HG03066 (cell line): Measurements from ENCODE around the gene UNC45A.

ENCODE experiments used
- ATAC-seq: cut with Tn5 transposase; IDR thresholded peaks from one replicate; pipeline ENCODE4 v1.9.1; 2021; ENCODE audit warnings: low read depth; ENCODE audit not compliant: unreplicated experiment

UNC45A gene

DNA sequence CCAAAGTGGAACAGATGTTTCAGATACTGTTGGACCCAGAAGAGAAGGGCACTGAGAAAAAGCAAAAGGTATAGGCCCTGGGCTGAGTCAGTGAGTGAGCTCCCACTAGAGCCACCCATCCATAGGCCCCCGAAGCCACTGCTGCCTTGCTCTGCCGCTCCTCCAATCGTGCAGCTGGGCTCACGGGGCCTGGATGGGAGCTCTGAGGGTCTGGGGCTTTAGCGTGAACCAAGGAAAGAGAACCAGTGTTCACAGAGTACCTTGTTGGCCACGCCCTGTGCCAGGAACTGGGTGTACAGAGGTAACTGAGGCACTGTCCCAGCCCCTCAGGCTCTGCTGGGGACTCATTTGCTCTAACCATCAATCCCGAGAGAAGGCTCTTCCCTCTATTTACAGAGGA, 4.7 kb downstream of the UNC45A start:
- no peak for ATAC-seq

DNA sequence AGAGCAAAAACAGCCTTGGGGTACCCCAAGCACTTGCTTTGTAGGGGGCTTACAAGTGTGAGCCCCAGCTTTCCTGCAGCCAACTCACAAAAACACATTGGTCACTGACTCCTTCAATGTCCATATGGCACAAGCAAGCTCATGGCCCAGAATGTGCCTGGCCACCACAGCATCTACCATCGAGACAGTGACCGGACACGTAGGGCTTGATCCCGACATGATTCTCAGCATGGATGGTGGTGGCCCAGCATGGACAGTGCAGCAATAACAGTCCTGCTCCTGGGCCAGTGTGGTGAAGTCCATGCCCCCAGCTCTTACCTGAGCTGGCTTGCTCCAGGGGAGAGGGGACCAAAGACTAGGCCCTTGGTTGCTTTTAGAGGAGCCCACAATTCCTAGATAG, 6.0 kb downstream of the UNC45A start:
- no peak for ATAC-seq

DNA sequence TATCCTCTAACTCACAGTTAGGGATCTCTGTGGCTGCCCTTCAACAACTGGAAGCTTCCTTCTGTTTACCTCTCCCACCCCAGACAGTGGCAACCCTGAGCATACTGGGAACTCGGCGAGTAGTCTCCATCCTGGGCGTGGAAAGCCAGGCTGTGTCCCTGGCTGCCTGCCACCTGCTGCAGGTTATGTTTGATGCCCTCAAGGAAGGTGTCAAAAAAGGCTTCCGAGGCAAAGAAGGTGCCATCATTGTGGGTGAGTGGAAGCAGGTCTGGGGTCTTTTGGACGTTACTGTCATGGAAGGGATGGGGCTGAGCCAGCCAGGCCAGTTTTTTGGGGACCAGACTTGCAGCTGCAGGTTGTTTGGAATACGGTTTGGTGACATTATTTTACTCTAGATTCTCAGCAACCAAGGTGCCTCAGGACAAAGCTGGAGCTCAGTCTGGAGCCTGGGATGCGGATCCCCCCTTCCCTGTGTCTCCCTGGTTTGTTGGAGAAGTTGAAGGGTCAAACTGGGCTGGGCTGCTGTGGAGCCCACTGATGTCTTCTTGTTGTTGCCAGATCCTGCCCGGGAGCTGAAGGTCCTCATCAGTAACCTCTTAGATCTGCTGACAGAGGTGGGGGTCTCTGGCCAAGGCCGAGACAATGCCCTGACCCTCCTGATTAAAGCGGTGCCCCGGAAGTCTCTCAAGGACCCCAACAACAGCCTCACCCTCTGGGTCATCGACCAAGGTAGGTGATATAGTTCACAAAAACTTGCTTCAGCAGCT, 7.5 kb downstream of the UNC45A start:
- ATAC-seq: no peak

GRCh38 chr15:90945091-90945490, 10.0 kb downstream of the UNC45A start:
- no peak for ATAC-seq

GRCh38 chr15:90946538-90946937, 11.5 kb downstream of the UNC45A start:
- no peak for ATAC-seq

DNA sequence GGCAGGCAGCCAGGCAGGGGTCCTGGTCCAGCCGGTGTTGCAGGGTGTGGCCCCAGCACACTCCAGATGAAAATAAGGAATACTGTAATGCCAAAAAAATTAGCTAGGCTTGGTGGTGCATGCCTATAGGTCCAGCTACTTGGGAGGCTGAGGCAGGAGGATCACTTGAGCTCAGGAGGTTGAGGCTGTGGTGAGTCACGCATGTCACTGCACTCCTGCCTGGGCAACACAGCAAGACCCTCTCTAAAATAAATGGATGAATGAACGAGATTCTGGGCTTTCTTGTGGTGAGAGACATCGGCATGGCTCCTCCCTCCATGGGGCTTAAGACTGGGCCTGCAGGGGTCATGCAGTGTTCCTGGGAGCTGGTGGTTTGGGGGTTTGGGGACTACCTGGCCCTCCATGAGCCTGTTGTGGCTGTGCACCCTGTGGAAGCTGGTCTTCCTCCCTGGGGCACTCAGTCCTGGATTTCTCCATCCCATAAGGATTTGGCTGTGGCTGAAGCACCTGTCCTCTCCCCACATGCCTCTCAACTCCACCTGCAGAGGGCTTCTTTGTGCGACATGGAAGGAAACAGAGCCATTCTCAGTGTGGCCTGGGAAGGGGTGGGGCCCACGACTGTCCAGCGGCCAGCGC, 12.0 kb downstream of the UNC45A start:
- no peak for ATAC-seq

- ATAC-seq: no peak
These were observed 12.7 kb downstream of the UNC45A start for GRCh38 chr15:90947577-90948357.

GRCh38 chr15:90948506-90948905, 13.4 kb downstream of the UNC45A start:
- no peak for ATAC-seq

DNA sequence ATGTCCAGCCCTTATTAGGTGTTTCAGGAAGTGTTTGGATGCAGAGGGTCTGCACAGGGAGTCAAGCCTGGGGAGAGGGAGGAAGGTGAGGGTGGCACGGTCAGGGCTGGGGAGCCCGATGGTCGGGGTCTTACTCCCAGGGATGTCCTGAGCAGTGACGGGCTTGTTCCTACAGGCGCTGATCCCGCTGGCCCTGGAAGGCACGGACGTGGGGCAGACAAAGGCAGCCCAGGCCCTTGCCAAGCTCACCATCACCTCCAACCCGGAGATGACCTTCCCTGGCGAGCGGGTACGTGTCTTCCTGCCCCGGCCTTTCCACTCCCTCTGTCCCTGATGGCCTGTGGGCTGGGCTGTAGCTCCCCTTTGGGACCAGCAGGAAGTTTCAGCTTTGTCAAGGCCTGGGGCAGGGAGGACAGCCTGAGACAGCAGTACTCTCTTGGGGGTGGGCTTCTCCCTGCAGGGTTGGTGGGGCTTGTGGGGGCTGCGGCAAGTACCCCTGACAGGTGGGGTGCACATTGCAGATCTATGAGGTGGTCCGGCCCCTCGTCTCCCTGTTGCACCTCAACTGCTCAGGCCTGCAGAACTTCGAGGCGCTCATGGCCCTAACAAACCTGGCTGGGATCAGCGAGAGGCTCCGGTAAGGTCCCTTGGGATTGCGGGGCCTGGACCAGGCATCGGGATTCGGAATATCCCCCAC, 15.0 kb downstream of the UNC45A start:
- no peak for ATAC-seq

DNA sequence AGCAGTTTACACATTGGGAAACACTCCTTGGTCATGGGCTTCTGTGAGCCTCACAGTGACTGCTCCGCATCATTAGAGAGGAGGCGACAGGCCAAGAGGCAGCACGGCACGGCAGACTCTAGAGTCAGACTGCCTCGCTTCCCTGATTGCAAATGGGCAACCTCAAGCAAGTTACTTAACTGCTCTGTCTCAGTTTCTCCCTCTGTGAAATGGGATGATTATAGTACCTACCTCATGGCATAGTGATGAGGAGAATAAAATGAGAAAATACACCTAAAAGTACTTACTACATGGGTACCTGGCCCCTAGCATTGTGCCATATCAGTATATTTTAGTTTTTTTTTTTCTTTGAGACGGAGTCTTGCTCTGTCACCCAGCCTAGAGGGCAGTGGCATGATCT, 15.6 kb downstream of the UNC45A start:
- no peak for ATAC-seq

DNA sequence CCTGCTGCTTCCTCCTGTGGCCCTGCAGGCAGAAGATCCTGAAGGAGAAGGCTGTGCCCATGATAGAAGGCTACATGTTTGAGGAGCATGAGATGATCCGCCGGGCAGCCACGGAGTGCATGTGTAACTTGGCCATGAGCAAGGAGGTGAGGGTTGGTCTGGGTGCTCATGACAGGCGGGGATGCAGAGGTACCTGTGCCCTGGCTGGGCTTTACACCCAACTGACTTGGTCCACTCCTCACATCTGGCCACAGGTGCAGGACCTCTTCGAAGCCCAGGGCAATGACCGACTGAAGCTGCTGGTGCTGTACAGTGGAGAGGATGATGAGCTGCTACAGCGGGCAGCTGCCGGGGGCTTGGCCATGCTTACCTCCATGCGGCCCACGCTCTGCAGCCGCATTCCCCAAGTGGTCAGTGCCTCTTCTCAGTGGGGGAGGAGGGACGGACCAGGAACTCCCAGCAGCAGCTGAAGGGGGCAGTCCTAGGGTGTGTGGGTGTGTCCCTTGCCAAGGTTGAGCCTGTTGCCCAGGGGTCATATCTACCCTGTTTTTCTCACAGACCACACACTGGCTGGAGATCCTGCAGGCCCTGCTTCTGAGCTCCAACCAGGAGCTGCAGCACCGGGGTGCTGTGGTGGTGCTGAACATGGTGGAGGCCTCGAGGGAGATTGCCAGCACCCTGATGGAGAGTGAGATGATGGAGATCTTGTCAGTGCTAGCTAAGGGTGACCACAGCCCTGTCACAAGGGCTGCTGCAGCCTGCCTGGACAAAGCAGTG, 18.0 kb downstream of the UNC45A start:
- ATAC-seq: no peak

DNA sequence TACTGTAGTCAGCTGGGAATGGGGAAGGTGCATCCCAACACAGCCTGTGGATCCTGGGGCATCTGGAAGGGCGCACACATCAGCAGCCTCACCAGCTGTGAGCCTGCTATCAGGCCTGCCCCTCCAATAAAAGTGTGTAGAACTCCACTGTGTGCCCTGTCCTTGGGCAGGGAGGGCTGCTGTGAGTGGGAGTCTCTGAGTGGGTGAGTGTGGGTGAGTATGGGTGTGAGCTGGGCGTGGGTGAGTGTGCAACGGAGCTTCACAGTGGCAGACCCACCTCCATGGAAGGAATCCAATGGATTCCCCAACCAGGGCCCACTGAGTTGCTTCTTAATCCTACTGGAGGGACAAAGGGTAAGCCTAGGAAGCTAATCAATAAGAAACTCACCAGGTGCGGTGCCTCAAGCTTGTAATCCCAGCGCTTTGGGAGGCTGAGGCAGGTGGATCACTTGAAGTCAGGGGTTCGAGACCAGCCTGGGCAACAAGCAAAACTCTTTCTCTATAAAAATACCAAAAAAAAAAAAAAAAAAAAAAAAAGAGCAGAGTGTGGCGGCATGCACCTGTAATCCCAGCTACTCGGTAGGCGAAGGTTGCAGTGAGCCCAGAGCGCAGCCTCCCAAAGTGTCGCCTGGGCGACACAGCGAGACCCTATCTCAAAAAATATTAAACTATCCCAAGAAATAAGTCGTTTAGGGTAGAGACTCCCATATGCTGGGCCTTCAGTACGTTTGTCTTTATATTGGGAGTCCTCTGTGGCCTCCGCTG, 19.0 kb downstream of the UNC45A start:
- no peak for ATAC-seq

GRCh38 chr15:90954712-90955623, 19.9 kb downstream of the UNC45A start, which contains the start of gene RCCD1:
Gene RCCD1, plus strand, starts transcription at chr15:90954884. Its CDS starts 1,851 bp downstream, at chr15:90956735.
- peak; percentile 96 for ATAC-seq

DNA sequence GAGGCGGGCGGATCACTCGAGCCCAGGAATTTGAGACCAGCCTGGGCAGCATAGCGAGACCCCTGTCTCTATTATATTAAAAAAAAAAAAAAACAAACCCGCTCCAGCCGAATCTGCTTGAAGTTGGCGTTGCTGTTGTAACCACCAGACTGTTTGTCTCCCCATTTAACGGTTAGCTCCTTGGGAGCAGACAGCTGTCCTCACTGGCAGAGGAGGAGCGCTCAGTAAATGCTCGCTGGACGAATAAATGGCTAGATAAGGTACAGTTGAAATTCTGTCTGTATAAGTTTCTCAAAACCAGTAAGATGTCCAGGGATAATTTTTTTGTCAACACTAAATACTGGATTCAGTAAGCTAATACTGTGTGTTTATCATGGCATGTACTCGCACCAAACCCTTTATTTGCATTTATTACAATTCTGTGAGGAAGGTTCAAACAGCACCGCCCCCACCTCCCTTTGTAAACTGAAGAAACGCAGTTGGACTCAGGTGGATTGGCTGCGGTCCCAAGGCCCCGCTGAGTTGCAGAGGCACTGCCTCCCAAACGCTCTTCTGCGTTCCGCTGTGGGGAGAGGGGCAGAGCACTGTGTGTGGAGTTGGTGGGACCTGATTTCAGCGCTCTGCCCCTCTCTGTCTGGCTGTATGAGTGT, 20.7 kb downstream of the UNC45A start:
- no peak for ATAC-seq

- no peak for ATAC-seq
These were observed 21.4 kb downstream of the UNC45A start for GRCh38 chr15:90956274-90957030.

DNA sequence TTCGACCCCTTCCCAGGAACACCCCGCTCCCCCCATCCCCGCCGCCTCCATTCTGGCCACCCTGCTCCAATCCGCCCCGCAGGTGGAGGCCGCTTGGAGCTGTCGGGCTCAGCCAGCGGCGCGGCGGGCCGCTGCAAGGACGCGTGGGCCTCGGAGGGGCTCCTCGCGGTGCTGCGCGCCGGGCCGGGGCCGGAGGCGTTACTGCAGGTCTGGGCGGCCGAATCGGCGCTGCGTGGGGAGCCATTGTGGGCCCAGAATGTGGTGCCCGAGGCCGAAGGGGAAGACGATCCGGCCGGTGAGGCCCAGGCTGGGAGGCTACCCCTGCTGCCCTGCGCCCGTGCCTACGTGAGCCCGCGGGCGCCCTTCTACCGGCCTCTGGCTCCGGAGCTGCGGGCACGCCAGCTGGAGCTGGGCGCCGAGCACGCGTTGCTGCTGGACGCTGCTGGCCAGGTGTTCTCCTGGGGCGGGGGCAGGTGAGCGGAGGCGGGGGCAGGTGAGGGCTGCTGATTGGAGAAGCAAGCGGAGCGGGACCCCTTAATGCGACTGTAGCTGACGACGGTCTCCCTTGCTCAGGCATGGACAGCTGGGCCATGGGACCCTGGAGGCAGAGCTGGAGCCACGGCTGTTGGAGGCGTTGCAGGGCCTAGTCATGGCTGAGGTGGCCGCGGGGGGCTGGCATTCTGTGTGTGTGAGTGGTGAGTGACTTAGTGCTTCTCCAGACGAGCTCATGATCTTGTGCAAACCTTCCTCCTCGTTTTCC, 22.1 kb downstream of the UNC45A start:
- no peak for ATAC-seq
